ENCODE results near the gene SPRED1. TPM values are rescaled to one million over a fixed set of nuclear protein-coding genes. Genes with fewer than 3 reads are reported as not detected.

Gene SPRED1
- total and polyA plus RNA-seq, 2 experiments from 2014 or later, result 11.4 to 44.0 TPM

GRCh38 chr15:38308797-38309196 lies 56.2 kb downstream of the SPRED1 start:
- Histone ChIP-seq H3K4me2 (no peak overlapping the region), H3F3A (replicated peaks; ENCODE audit: low read depth) (no peaks in the 10 kb centered on the region), H3K4me1 (ENCODE audit: insufficient read depth) (peaks cover 4% of the 10 kb centered on the region; the same call in 1 of the 2 replicates), H2AFZ (no peak overlapping the region), H3K79me2 (replicated peaks; ENCODE audit: insufficient read depth) (peaks cover 100% of the 10 kb centered on the region), H3K4me3 (no peak overlapping the region), H4K20me1 (replicated peaks; ENCODE audit: insufficient read depth) (peaks cover 42% of the 10 kb centered on the region), H3K27ac (ENCODE audit: low read depth) (no peak overlapping the region), H3K36me3 (ENCODE audit: insufficient read depth) (no peaks in the 10 kb centered on the region), H3K27me3 (ENCODE audit: insufficient read depth) (no peaks in the 10 kb centered on the region), H3K9me2 (ENCODE audit: insufficient read depth) (no peaks in the 10 kb centered on the region)
- no peaks in the 10 kb centered on the region for H3K27me3 Mint-ChIP-seq (ENCODE audit: insufficient read depth, low read depth, poor library complexity)
- H3K4me1 Mint-ChIP-seq, result peaks cover 39% of the 10 kb centered on the region
- DNase-seq (ENCODE audit: low spot score), result no peak
- H3K4me3 Mint-ChIP-seq, result no peak overlapping the region
- H3K27ac Mint-ChIP-seq, result no peak overlapping the region
- no peaks in the 10 kb centered on the region for H3K9me3 Mint-ChIP-seq
- peaks cover 19% of the 10 kb centered on the region; the same call in 2 of the 3 replicates for H3K36me3 Mint-ChIP-seq (ENCODE audit: low read depth)
- TF ChIP-seq, protein P1, sequence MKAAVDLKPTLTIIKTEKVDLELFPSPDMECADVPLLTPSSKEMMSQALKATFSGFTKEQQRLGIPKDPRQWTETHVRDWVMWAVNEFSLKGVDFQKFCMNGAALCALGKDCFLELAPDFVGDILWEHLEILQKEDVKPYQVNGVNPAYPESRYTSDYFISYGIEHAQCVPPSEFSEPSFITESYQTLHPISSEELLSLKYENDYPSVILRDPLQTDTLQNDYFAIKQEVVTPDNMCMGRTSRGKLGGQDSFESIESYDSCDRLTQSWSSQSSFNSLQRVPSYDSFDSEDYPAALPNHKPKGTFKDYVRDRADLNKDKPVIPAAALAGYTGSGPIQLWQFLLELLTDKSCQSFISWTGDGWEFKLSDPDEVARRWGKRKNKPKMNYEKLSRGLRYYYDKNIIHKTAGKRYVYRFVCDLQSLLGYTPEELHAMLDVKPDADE (IDR thresholded peaks at IDR 0.05), result no peak
- TF ChIP-seq CREB1 (CRISPR knock-in tag; IDR thresholded peaks at IDR 0.05; ENCODE audit: low read depth) (no peak), ZNF114 (CRISPR knock-in tag; IDR thresholded peaks at IDR 0.05) (no peak), ZNF331 (CRISPR knock-in tag; IDR thresholded peaks at IDR 0.05; ENCODE audit: low read depth) (no peak), NANOG (IDR thresholded peaks at IDR 0.05; ENCODE audit: borderline replicate concordance) (no peak), EZH2 (IDR thresholded peaks at IDR 0.05; ENCODE audit: low read depth, unreplicated experiment) (no peak), ZNF462 (CRISPR knock-in tag; IDR thresholded peaks at IDR 0.05) (no peak), POLR2AphosphoS5 (IDR thresholded peaks at IDR 0.05; ENCODE audit: low read depth) (no peak), JUNB (IDR thresholded peaks at IDR 0.05; ENCODE audit: unreplicated experiment) (no peak), STAT1 (IDR thresholded peaks at IDR 0.05; ENCODE audit: unreplicated experiment) (no peak), EZH2phosphoT487 (IDR thresholded peaks at IDR 0.05; ENCODE audit: unreplicated experiment) (no peak)
- TF ChIP-seq, protein P2, sequence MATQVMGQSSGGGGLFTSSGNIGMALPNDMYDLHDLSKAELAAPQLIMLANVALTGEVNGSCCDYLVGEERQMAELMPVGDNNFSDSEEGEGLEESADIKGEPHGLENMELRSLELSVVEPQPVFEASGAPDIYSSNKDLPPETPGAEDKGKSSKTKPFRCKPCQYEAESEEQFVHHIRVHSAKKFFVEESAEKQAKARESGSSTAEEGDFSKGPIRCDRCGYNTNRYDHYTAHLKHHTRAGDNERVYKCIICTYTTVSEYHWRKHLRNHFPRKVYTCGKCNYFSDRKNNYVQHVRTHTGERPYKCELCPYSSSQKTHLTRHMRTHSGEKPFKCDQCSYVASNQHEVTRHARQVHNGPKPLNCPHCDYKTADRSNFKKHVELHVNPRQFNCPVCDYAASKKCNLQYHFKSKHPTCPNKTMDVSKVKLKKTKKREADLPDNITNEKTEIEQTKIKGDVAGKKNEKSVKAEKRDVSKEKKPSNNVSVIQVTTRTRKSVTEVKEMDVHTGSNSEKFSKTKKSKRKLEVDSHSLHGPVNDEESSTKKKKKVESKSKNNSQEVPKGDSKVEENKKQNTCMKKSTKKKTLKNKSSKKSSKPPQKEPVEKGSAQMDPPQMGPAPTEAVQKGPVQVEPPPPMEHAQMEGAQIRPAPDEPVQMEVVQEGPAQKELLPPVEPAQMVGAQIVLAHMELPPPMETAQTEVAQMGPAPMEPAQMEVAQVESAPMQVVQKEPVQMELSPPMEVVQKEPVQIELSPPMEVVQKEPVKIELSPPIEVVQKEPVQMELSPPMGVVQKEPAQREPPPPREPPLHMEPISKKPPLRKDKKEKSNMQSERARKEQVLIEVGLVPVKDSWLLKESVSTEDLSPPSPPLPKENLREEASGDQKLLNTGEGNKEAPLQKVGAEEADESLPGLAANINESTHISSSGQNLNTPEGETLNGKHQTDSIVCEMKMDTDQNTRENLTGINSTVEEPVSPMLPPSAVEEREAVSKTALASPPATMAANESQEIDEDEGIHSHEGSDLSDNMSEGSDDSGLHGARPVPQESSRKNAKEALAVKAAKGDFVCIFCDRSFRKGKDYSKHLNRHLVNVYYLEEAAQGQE (IDR thresholded peaks at IDR 0.05; ENCODE audit: unreplicated experiment), result no peak
- TF ChIP-seq, protein P3, sequence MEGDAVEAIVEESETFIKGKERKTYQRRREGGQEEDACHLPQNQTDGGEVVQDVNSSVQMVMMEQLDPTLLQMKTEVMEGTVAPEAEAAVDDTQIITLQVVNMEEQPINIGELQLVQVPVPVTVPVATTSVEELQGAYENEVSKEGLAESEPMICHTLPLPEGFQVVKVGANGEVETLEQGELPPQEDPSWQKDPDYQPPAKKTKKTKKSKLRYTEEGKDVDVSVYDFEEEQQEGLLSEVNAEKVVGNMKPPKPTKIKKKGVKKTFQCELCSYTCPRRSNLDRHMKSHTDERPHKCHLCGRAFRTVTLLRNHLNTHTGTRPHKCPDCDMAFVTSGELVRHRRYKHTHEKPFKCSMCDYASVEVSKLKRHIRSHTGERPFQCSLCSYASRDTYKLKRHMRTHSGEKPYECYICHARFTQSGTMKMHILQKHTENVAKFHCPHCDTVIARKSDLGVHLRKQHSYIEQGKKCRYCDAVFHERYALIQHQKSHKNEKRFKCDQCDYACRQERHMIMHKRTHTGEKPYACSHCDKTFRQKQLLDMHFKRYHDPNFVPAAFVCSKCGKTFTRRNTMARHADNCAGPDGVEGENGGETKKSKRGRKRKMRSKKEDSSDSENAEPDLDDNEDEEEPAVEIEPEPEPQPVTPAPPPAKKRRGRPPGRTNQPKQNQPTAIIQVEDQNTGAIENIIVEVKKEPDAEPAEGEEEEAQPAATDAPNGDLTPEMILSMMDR (conservative IDR thresholded peaks at IDR 0.05; ENCODE audit: low read depth in 2 of 2), result no peak
- ATAC-seq, result no peak

Measured in GM23338 (cell line).